ENCODE measurements around the gene KLHL29.

The KLHL29 gene

DNA sequence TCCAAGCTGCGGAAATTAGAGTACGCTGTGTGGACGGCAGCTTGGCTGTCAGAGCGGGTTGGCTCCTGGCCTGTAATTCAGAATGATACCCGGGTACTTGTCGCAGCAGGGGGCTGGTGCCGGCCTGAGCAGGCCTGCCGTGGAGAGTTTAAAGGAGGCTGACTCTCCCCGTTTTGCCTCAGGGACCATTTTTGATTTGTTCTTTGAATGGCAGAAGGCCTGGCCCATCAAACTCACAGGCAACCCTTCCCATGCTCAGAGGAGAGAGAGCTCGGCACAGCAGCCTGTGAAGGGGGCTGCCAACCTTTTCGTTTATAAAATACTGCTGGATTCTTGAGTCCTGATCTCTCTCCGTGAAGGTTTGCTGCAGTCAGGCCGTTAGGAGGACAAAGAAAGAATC, 151.3 kb downstream of the KLHL29 start:
- DNase-seq = peak; percentile 59

DNA sequence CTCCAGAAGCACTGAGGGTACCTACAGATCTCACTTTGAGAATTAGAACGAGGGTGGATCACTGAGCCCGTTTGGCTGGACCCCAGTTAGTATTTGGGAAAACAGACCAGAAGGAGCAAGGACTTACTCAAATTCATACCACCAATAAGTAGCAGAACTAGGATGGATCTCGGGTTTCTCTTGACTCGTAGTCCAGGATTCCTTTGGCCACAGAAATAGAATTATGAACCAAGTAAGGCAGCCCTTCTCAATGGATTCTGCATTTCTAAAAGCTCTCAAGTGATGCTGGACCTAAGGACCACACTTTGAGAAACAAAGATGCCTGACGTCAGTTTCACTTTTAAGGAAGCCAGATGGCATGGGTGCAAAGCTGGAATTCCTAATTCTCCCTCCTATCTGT, 153.0 kb downstream of the KLHL29 start:
- DNase-seq = no peak

DNA sequence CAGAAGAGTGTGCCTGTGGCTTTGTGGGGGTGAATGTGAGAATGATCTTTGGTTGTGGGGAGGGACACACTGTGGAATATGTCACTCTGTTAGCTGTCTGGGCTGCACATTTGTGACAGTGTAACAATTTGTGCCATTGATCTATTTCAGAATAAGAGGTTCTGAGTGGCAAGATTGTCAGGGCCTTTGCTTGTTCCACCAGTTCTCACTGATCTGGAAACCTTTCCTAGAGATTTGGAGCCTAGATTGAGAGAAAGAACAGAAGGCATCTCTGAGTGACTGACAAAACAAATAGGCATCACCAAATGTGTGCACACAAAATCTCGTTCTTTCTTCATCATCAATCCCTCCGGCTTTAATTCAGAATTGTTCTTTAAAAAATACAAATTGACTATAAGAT, 153.6 kb downstream of the KLHL29 start:
- DNase-seq = no peak

DNA sequence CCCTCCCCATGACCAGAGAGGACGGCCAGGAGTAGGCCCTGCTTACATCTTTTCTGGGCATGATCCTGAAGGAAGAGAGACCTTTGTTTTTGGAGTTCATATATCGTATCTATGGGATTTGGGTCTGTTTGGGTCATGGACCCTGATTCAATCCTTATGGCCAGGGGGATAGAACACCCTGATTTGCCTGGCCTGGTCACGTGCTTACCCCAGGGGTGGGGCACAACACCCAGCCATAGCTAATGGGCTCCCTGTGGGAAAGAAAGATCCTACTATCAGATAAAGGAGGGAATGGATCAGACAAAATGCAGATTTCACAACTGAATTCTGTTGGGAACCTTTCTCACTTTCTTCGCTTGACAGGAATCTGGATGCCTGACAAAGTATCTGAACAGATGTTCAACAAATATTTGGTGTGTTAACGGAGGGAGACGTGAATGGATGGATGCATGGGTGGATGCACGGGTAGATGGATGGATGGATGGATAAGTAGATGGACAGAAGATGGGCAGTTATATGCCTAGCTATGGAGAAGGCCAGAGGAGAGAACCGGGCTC, 155.9 kb downstream of the KLHL29 start:
- DNase-seq = no peak

DNA sequence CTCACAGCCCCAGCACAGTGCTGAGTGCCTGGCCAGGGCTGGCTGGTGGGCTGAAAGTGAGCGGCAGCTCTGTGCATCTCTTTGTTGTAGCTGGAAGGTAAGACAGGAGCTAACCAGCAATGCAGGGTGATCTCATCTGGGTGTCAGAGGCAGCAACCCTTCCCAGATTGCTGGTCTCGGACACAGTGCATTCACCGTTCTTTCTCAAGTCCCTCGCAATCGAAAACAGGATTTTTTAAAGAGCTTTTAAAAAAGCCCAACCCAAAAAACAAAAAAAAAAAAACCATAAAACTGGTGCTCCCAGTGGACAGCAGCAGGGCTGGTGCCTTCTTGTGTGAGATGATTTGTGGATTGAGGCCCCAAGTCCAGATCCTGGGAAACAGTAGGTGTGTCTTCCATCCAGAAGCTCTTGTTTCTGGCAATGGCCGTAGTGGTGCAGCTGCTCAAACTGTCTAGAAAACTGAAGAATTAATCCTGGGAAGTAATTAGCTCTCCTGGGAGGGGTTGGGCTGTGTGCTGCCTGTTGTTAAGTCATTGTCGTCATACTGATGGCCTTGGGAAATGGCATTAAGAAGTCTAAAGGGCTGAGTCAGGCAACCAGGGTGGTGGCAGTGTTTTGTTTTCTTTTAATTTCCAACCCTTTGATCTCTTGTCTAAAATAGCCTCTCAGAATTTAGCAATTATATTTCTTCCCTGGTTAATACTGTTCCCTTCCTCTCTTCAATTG, 156.7 kb downstream of the KLHL29 start:
- DNase-seq = peak; percentile 53

DNA sequence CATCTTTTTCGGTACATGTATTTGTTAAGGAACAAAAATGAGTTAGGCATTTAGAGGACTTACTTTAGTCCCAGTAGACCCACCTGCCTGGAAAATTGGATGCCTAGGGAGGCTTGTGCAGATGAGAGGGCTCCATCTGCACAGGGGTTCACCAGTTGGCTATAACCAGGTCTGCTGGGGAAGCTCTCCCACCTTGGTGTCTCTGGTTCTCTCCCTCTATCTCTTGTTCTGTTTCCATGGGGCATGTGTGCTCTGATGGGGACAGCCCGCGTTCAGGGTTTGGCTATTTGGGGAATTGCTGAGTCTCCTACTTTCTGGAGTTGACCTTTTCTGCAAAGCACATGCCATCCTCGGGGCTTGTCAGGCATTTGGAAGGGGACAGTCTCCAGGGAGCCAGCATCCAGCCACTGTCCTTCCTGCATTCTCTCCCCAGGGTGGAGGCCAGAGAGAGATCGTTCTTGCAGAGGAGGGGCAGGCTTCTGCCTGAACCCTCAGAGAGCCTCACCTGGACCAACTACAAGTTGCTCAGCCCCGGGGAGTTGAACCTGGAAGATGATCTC, 157.3 kb downstream of the KLHL29 start:
- DNase-seq = no peak

DNA sequence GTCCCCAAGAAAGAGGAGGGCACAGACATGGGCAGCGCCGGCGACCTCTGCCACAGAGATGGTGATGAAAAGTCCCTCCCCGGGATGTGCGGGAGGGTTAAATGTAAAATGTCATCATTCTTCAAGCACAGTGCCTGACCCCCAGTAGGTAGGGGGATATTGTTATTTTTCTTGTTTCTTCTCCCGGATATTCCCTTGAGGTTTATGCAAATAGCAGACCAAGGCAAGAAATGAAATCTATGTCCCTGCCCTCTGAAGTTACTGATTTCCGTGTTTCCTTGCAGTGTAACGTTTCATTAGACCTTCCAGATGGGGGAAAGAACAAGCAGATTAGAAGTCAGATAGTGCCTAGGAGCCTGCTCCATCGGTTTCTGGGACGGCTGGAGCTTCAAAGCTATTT, 158.3 kb downstream of the KLHL29 start:
- peak; percentile 23 for DNase-seq

DNA sequence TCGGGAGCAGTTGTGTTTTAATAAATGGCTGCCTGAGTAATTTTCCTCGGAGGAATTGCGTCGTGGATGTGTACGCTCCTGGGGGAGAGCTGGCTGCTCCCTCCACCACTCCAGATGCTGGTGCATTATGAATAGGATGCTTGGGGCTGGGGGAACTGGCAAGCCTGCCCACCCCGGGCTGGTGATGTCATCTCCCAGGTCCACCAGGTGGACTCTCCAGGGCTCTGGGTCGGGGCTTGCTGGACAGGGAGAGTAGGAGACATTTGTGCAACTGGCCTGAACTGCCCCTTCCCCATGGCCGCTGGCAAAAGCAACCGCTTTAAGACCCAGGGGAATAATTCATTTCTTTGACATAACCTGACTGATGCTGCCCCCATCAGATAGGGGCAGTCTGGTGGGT, 158.7 kb downstream of the KLHL29 start:
- peak; percentile 31 for DNase-seq

DNA sequence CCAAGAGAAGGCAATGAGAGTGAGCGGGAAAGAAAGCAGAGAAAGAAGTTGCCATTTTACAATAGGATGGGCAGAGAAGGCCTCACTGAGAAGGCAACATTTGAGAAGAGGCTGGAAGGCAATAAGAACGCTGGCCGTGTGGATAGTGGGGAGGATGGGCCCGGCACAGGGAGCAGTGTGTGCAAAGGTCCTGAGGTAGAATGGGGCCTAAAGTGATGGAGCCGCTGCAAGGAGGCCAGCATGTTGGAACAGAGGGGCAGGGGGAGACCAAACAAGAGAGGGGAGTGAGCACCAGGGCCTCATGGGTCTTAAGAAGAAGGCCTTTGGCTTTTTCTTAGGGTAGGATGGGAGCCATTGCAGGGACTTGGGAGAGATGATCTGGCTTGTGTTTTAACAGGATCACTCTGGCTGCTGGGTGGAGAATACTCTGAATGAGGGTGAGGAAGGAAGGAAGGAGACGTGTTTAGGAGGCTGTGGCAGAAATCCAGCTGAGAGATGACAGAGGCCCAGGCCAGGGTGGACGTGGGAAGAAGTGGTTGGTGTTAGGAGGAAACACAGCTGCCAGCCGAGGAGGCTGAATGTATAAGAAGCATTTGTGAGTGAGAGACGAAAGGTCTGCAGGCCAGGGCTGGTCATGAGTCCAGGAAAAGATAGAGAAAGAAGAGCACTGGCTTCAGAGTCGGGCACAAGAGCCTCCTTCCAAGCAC, 159.8 kb downstream of the KLHL29 start:
- no peak for DNase-seq

DNA sequence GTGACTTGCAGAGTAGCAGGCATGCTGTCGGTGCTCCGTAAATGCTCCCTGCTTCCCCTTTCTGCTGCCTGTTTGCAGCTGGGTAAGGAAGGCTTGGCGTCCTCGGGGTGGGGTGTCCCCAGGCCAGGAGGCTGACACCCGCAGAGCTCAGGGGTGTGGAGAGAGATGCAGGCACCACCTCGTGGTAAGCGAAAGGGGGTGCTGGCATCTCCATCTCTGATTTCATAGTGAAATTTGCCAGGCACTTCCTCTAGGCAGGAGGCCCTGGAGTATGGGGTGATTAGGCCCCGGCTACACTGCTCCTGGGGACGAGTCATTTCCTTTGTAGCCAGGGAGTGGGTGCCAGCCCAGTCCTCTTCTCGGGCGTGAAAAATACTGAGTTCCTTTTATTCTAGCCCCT, 160.4 kb downstream of the KLHL29 start:
- DNase-seq = no peak

DNA sequence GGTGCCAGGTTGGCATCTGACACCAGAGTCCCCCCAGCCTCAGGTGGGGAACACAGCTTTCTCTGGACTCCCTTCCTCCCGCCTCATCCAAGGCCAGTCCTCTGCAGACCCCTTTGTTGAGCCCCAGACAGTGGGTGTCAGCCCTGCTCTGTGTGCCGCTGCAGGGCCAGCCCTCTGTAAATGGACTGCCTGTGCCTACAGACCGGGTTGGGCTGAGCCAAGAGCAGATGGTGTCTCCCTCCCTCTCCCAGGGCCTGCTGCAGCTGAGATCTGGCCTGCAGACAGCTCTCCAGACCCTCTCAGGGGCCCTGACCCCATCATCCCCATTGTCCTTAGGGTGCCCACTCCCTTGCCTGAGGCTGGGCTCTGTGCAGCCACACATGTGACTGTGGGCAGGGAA, 160.8 kb downstream of the KLHL29 start:
- DNase-seq = peak; percentile 70

DNA sequence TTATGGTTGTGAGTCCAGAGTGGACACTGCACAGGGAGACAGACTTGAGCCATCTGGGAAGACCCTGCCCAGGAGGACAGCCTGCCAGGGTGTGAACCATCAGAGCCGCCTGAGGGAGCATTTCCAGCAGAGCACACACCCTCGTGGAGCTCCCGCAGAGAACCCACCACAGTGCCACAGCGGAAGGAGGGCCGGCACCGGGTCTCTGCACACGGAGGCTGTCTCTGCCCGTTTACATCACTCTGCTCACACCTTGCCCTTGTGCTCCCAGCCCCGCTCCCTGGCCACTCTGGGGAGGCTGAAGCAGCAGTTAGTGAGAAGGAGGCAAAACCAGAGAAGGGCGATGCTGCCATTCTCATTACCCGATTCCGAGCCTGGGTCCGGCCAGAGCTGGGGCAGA, 161.9 kb downstream of the KLHL29 start:
- peak; percentile 68 for DNase-seq

DNA sequence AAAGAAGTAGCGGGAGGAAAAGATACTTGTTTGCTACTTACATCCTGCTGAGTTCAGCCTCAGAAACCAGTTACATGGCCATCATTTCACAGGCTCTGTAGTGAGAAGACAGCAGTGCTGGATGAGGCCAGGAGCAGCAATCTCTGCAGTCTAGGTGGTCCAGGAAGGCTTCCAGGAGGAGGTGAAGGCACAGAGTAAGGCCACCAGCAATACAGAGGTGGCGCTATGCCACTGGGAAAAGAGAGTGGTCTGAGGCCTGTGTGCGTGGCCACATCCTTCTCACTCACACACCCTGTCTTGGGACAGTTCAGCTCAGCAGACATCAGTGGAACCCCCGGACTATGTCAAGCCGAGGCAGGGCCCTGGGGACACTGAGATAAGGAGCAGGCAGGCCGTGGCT, 162.7 kb downstream of the KLHL29 start:
- no peak for DNase-seq

DNA sequence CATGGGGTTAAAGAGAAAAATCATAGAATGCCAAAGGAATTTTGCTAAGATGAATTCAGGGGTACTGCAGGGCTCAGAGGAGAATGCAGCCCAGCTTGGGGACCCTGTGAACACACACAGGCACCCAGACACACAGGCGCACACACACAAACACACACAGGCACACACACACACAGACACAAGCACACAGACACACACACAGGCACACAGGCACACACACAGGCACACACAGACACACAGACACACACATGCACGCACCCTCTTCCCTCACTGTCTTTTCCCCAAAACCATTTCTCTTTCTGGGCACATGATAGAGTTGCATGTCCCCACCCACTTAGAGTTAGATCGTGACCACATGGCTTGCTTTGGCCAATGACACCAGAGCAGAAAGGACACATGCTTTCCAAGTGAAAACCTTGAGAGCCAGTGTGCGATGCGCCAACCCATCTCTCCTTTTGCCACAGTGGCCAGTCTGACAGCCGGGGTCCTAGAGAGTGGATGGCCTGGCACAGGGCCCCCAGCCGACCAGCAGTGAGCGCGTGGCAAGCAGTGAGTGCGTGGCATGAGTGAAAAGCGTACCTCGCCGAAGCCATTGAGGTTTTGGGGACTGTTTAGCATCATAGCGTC, 163.3 kb downstream of the KLHL29 start:
- no peak for DNase-seq

DNA sequence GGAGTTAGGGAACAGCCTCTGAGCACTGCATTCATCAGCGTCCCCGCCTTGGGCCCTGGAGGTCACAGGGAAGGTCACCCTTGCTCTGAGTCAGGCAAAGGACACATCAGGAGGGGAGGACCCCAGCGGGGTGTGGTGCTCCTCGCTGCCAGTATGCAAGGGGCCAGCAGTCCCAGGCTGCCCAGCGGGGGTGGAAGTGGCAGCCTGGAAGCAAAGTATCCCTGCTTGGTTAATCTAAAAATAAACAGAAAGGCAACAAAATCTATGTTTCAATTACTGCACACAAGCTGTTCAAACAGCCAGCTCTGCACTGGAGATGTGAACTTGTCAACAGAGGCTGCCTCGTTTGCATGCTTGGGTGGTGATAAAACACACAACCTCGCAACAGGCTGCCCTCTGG, 164.1 kb downstream of the KLHL29 start:
- DNase-seq = no peak

DNA sequence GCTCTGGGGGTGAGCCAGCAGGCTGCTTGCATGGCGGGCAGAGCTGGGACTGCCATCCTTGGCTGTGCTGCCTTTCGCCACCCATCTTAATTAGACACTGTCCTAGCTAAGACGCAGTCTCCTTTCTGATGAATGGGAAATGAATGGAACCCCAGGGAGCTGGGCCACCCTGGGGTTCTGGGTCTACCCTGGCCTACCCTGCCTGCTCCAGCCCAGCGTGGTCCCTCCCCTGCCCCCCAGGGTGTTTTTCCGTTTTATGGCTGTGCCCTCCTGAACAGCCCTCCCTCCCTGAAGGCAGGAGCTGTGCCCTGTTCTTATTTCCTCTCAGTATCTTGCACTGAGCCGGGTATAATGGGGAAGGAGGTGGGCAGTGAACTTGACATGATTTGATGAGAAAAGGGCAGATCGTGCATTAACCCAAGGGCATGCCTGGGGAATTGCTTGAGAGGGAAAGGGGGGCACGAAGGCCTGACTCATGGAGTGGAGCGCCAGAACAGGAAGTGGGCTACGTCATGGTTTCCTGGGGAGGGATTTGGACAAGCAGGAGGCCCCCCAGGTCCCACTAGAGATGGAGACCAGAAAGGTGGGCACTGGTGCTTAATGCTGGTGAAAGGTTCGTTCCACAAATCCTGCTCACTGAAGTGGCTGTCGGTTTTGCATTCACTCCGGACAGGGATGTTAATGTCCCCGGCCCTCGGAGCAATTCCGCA, 165.0 kb downstream of the KLHL29 start:
- peak; percentile 92 for DNase-seq

DNA sequence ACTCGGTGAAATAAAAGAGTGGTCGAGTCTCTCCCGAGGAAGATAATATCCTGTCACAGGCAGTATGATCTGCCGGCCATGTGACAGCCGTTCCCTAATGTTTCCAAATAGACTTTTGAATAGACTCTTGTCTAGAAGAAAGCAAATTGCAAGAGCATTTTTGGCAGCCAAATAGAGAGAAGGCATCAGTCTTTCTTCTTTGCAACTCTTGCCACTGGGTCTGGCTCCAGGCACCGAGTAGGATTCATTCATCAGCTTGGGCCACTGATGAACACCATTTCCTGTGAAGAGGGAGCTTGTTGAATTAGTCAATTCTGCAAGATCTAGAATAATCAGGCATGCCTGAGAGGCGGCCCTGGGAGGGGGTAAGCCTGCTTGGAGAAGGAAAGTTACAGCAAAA, 165.6 kb downstream of the KLHL29 start:
- DNase-seq = no peak

DNA sequence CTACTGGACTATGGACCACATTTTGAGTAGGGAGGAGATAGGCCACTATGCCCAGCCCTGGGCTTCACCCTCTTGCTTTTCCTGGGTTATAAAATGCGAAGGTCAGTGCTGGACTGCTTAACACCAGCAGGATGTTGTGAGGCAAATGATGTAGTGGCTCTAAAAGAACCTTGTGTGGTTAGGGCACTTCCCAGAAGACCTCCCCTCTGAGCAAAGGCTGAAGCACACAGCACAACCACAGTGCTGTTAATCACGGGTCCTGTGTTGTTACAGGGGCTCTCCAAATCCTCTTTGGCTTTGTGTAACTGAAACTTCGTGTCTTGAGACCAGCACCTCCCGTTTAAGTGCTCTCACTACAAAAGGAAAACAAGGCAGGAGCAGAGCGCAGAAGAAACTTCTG, 166.9 kb downstream of the KLHL29 start:
- DNase-seq = no peak

DNA sequence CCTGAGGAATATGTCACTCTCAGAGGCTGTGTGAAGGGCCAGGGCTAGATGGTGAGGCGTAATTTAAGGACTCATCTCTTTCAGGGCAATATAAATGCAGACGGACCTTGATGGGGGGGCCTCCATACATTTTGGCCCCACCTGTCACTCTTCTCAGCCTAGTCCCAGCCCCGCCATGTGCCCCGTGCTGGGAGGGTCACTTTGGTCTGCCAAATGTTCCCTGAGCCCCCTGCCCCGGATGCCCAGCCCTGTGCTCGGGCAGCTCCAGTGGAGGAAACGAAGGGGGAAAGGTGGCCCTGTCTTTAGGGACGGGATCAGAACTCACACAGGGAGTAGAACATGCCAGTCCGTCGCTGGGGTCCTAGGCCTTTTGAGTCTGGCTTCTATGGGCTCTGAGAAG, 168.6 kb downstream of the KLHL29 start:
- no peak for DNase-seq

DNA sequence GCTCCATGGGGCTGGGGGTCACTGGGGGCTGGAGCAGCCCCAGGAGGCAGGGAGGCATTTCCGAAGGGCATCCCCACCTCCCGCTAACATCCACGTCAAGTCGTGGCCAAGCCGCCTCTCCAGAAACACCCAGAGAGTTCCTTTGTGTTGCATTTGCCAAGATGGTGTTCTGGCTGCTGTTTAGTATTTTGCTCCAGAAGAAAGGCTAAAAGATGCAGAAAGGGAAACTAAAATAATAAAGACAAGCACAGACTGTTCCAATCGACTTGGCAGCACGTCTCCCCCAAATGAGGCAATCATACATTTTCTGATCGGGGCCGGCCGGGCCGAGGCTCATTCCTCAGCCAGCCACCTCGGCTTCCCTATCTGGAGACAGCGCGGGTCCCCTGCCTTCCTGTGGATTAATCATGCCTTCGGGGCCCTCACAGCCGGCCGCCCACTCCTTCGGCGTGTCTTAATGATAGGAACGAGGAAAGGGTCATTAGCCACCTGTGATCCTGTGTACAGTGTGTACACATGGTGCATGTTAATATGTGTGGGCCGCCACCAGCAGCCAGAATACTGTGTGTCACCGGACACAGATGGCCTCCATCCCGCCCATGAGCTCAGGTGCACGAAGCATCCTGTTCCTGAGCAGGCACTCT, 169.2 kb downstream of the KLHL29 start:
- DNase-seq = no peak

DNA sequence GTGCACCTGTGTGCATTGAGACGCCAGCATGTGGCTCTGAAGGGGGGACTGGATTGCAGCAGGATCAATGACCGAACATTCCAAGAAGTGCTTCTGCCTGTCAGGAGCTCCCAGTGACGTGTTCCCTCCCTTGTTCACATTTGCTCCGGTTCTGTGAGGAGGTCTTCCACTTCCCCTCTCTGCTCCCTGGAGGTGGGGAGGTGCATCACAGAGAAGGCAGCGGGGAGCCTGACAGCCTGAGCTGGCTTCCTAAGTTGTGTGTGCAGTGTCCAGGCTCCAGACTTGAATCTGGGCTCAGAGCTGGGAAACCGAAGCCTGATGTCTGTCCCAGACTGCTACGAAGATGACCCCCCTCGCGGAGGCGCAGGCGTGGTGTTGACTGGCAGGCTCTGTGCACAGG, 171.0 kb downstream of the KLHL29 start:
- DNase-seq = no peak

DNA sequence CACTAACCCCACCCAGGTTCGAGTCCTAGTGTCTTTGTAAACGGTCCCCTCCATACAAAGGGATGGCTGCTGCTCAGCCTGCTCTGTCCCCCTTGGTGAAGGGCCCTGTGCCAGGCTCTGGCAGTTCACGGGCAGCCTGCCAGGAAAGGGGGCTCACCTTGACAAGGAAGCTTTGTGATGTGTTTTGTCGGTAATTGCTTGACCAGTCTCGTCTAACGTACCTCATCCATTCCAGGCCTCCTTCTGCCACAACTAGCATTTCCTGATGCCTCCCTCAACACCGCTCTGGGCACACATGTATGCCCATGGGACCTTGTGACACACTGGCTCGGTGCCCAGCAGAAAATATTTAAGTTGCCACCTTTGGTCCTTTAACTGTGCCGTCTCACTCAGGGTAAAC, 171.9 kb downstream of the KLHL29 start:
- no peak for DNase-seq

Data from retina (tissue), 1 donor.